ENCODE results near the gene MUC13.

Gene MUC13

GRCh38 chr3:124923833-124924232 lies 10.7 kb downstream of the MUC13 start:
- H3K9ac ChIP-seq = no peak overlapping the region
- no peaks in the 10 kb centered on the region for H3K79me2 ChIP-seq
- H3K27ac ChIP-seq = no peak overlapping the region
- H3K4me2 ChIP-seq (ENCODE audit: low read length) = no peak overlapping the region
- H3K9me3 ChIP-seq (ENCODE audit: control insufficient read depth, low read length) = no peaks in the 10 kb centered on the region
- no peak for TF ChIP-seq CTCF (IDR thresholded peaks at IDR 0.05)
- no peaks in the 10 kb centered on the region for H3K4me1 ChIP-seq
- H3K4me3 ChIP-seq (ENCODE audit: low read depth, low read length) = no peak overlapping the region
- no peak overlapping the region for H2AFZ ChIP-seq
- H3K36me3 ChIP-seq (ENCODE audit: control insufficient read depth, insufficient read depth, low read length) = no peaks in the 10 kb centered on the region
- H3K27me3 ChIP-seq (ENCODE audit: control insufficient read depth, insufficient read depth, low read length) = no peaks in the 10 kb centered on the region

GRCh38 chr3:124920718-124921117 lies 13.8 kb downstream of the MUC13 start:
- no peaks in the 10 kb centered on the region for H3K4me1 ChIP-seq
- no peak overlapping the region for H3K27ac ChIP-seq
- no peaks in the 10 kb centered on the region for H3K79me2 ChIP-seq
- H2AFZ ChIP-seq = no peak overlapping the region
- no peak overlapping the region for H3K9ac ChIP-seq
- no peaks in the 10 kb centered on the region for H3K36me3 ChIP-seq (ENCODE audit: control insufficient read depth, insufficient read depth, low read length)
- no peak for TF ChIP-seq CTCF (IDR thresholded peaks at IDR 0.05)
- no peaks in the 10 kb centered on the region for H3K27me3 ChIP-seq (ENCODE audit: control insufficient read depth, insufficient read depth, low read length)
- no peak overlapping the region for H3K4me3 ChIP-seq (ENCODE audit: low read depth, low read length)
- no peak overlapping the region for H3K4me2 ChIP-seq (ENCODE audit: low read length)
- no peaks in the 10 kb centered on the region for H3K9me3 ChIP-seq (ENCODE audit: control insufficient read depth, low read length)

- Histone ChIP-seq H3K36me3 (ENCODE audit: control insufficient read depth, insufficient read depth, low read length) (no peaks in the 10 kb centered on the region), H3K27ac (no peak overlapping the region), H3K4me3 (ENCODE audit: low read depth, low read length) (no peak overlapping the region), H3K9me3 (ENCODE audit: control insufficient read depth, low read length) (no peaks in the 10 kb centered on the region), H3K4me2 (ENCODE audit: low read length) (no peak overlapping the region), H3K4me1 (no peaks in the 10 kb centered on the region), H3K9ac (no peak overlapping the region), H2AFZ (no peak overlapping the region), H3K27me3 (ENCODE audit: control insufficient read depth, insufficient read depth, low read length) (no peaks in the 10 kb centered on the region), H3K79me2 (no peaks in the 10 kb centered on the region)
- TF ChIP-seq CTCF (IDR thresholded peaks at IDR 0.05) = no peak
These were observed 14.8 kb downstream of the MUC13 start for GRCh38 chr3:124919756-124920155.

GRCh38 chr3:124918524-124918923 lies 16.0 kb downstream of the MUC13 start:
- H3K4me3 ChIP-seq (ENCODE audit: low read depth, low read length) = no peak overlapping the region
- H3K36me3 ChIP-seq (ENCODE audit: control insufficient read depth, insufficient read depth, low read length) = no peaks in the 10 kb centered on the region
- H3K4me2 ChIP-seq (ENCODE audit: low read length) = no peak overlapping the region
- no peak overlapping the region for H2AFZ ChIP-seq
- H3K9ac ChIP-seq = no peak overlapping the region
- no peaks in the 10 kb centered on the region for H3K4me1 ChIP-seq
- H3K27ac ChIP-seq = no peak overlapping the region
- no peaks in the 10 kb centered on the region for H3K9me3 ChIP-seq (ENCODE audit: control insufficient read depth, low read length)
- no peak for TF ChIP-seq CTCF (IDR thresholded peaks at IDR 0.05)
- no peaks in the 10 kb centered on the region for H3K79me2 ChIP-seq
- no peaks in the 10 kb centered on the region for H3K27me3 ChIP-seq (ENCODE audit: control insufficient read depth, insufficient read depth, low read length)

GRCh38 chr3:124916837-124917409 lies 17.6 kb downstream of the MUC13 start:
- Histone ChIP-seq H3K9ac (no peak overlapping the region), H3K9me3 (ENCODE audit: control insufficient read depth, low read length) (no peaks in the 10 kb centered on the region), H3K36me3 (ENCODE audit: control insufficient read depth, insufficient read depth, low read length) (no peaks in the 10 kb centered on the region), H3K27me3 (ENCODE audit: control insufficient read depth, insufficient read depth, low read length) (no peaks in the 10 kb centered on the region), H3K4me1 (no peaks in the 10 kb centered on the region), H3K27ac (no peak overlapping the region), H3K4me2 (ENCODE audit: low read length) (no peak overlapping the region), H2AFZ (no peak overlapping the region), H3K79me2 (no peaks in the 10 kb centered on the region), H3K4me3 (ENCODE audit: low read depth, low read length) (no peak overlapping the region)
- TF ChIP-seq CTCF (IDR thresholded peaks at IDR 0.05) = no peak
